Ascending aorta (tissue), 2 donors: ENCODE results near the gene RDH8. TPM values are rescaled to one million over a fixed set of nuclear protein-coding genes. Genes with fewer than 3 reads are reported as not detected.

Experiments used
- DNase-seq, 2 donors: peaks; one replicate each; pipeline ENCODE4 v3.0.0-alpha.2; 2019; ENCODE audit warnings: low spot score in 2 of 2
- H3K27ac ChIP-seq, 2 donors: fragments of 200-600 bp; sonication (generic); one replicate each; pipeline ENCODE4 v1.5.1; 2016 to 2017; ENCODE audit warnings: mild to moderate bottlenecking in 1 of 2
- H3K27me3 ChIP-seq: fragments of 200-600 bp; sonication (generic); one replicate; pipeline ENCODE4 v1.5.1; 2017
- H3K36me3 ChIP-seq, 2 donors: fragments of 200-600 bp; sonication (generic); one replicate each; pipeline ENCODE4 v1.5.1; 2016
- H3K4me1 ChIP-seq, 2 donors: fragments of 200-600 bp; sonication (generic); one replicate each; pipeline ENCODE4 v1.5.1; 2016 to 2017; ENCODE audit warnings: mild to moderate bottlenecking in 1 of 2
- H3K4me3 ChIP-seq, 2 donors: fragments of 200-600 bp; sonication (generic); one replicate each; pipeline ENCODE4 v1.5.1; 2016 to 2017; ENCODE audit warnings: mild to moderate bottlenecking in 1 of 2
- H3K9me3 ChIP-seq, 2 donors: fragments of 200-600 bp; sonication (generic); one replicate each; pipeline ENCODE4 v1.5.1; 2016
- CTCF ChIP-seq, 3 experiments: fragments of 200-600 bp in 2 of 3; fragments of 450-650 bp in 1 of 3; sonication (generic) in 2 of 3; IDR thresholded peaks; one replicate each; pipeline ENCODE4 v1.5.1; 2016 to 2019; ENCODE audit warnings: antibody characterized with exemption in 3 of 3, mild to moderate bottlenecking in 1 of 3, moderate library complexity in 1 of 3
- intact Hi-C: fragments of 100-400 bp; cut with DNase I; formaldehyde crosslinking; loops from one replicate; pipeline ENCODE4 v1.15.1; 2023
- total RNA-seq: library from RNA; depleted of rRNA; stranded (reverse); fragments of >200 nt; gene quantifications from one replicate; pipeline ENCODE4 v1.1.0, GENCODE V29; 2016

RDH8 gene
- total RNA-seq, 1 donor from 2014 or later = not detected

DNA sequence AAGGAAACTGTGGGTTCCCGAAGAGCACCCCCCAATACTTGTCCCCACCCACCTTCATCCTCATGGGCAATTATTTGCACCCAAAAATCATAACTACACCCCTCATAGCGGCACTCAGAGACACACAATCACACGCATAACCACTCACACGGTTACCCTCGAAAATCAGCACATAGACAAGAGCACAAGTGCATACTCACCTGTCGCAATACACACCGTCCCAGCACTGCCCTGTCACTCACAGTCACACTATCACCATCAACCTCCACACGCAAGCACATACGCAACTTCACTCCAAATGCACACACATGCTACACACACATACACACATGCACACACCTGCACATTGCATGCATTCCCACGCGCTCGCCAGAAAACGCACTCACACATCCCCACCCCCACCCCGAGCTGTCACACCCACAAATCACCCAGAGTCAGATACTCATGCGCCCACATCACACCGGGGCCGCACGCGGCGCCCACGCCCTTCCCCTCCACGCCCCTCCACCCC, 3.5 kb upstream of the RDH8 start:
- TF ChIP-seq CTCF (IDR thresholded peaks at IDR 0.05) = no peak
- Histone ChIP-seq H3K4me1 (peaks cover 11 to 36% of the 10 kb centered on the region in 2 donors), H3K27me3 (no peaks in the 10 kb centered on the region), H3K9me3 (no peaks in the 10 kb centered on the region), H3K4me3 (peak overlapping the region; percentile 47 to 60), H3K27ac (no peak overlapping the region), H3K36me3 (no peaks in the 10 kb centered on the region)
- DNase-seq = no peak
- intact Hi-C loops = no loop called here

- DNase-seq = no peak
- Histone ChIP-seq H3K4me3 (peak within 1 kb of the TSS; percentile 47 to 60), H3K36me3 (no peaks in the 10 kb centered on the region), H3K27ac (peak within 1 kb of the TSS in 1 of 2 donors; percentile 79), H3K4me1 (peaks cover 11 to 36% of the 10 kb centered on the region in 2 donors), H3K9me3 (no peaks in the 10 kb centered on the region), H3K27me3 (no peaks in the 10 kb centered on the region)
- TF ChIP-seq CTCF (IDR thresholded peaks at IDR 0.05) = no peak
- intact Hi-C loops = no loop called here
Observed at GRCh38 chr19:10010247-10010691, 3.0 kb upstream of the RDH8 start, which contains the start of gene COL5A3. Gene COL5A3 (minus strand): TSS chr19:10010504. CDS start chr19:10010385, 119 bp downstream.

GRCh38 chr19:10010939-10011338, 2.3 kb upstream of the RDH8 start:
- Histone ChIP-seq H3K27ac (no peak overlapping the region), H3K27me3 (no peaks in the 10 kb centered on the region), H3K4me1 (peaks cover 10 to 32% of the 10 kb centered on the region in 2 donors)

GRCh38 chr19:10011974-10012373, 1.3 kb upstream of the RDH8 start:
- H3K27me3 ChIP-seq = no peaks in the 10 kb centered on the region
- H3K27ac ChIP-seq = no peak overlapping the region
- no peak for TF ChIP-seq CTCF (IDR thresholded peaks at IDR 0.05)
- no peaks in the 10 kb centered on the region for H3K36me3 ChIP-seq
- H3K4me1 ChIP-seq = peaks cover 8 to 30% of the 10 kb centered on the region in 2 donors
- H3K9me3 ChIP-seq = no peaks in the 10 kb centered on the region
- H3K4me3 ChIP-seq = no peak overlapping the region
- no peak for DNase-seq
- intact Hi-C loops = no loop called here

More at GRCh38 chr19:10010939-10011338, 2.3 kb upstream of the RDH8 start:
- no peaks in the 10 kb centered on the region for H3K36me3 ChIP-seq
- H3K9me3 ChIP-seq = no peaks in the 10 kb centered on the region
- no peak for TF ChIP-seq CTCF (IDR thresholded peaks at IDR 0.05)
- intact Hi-C loops = no loop called here
- peak overlapping the region in 1 of 2 donors; percentile 47 for H3K4me3 ChIP-seq
- DNase-seq = no peak

GRCh38 chr19:10013834-10014618, 743 bp downstream of the RDH8 start:
- TF ChIP-seq CTCF (IDR thresholded peaks at IDR 0.05) = no peak
- H3K27ac ChIP-seq = no peak overlapping the region

More at GRCh38 chr19:10013834-10014618, 743 bp downstream of the RDH8 start:
- no peaks in the 10 kb centered on the region for H3K9me3 ChIP-seq
- H3K36me3 ChIP-seq = no peaks in the 10 kb centered on the region
- no peak overlapping the region for H3K4me3 ChIP-seq
- no peaks in the 10 kb centered on the region for H3K27me3 ChIP-seq
- intact Hi-C loops = no loop called here
- H3K4me1 ChIP-seq = peaks cover 8 to 16% of the 10 kb centered on the region in 2 donors
- no peak for DNase-seq
